Osteocyte (in vitro differentiated cells): ENCODE measurements around the gene LAMB1. TPM values are rescaled to one million over a fixed set of nuclear protein-coding genes. Genes with fewer than 3 reads are reported as not detected.

ENCODE experiments used
- DNase-seq: peaks from one replicate; pipeline ENCODE4 v3.0.0; 2021; ENCODE audit warnings: mixed read lengths; ENCODE audit not compliant: unreplicated experiment; ENCODE audit errors: extremely low spot score
- H3K27ac Mint-ChIP-seq: one replicate; pipeline ENCODE4 v1.8.0; 2021; ENCODE audit warnings: mild to moderate bottlenecking, mixed read lengths; ENCODE audit not compliant: unreplicated experiment
- H3K27me3 Mint-ChIP-seq: one replicate; pipeline ENCODE4 v1.8.0; 2021; ENCODE audit warnings: mixed read lengths; ENCODE audit not compliant: unreplicated experiment
- H3K36me3 Mint-ChIP-seq: one replicate; pipeline ENCODE4 v1.8.0; 2021; ENCODE audit warnings: mixed read lengths; ENCODE audit not compliant: unreplicated experiment
- H3K4me1 Mint-ChIP-seq: one replicate; pipeline ENCODE4 v1.8.0; 2021; ENCODE audit warnings: mixed read lengths; ENCODE audit not compliant: unreplicated experiment
- H3K4me3 Mint-ChIP-seq: one replicate; pipeline ENCODE4 v1.8.0; 2021; ENCODE audit warnings: mild to moderate bottlenecking, moderate library complexity, mixed read lengths; ENCODE audit not compliant: unreplicated experiment
- H3K9me3 Mint-ChIP-seq: one replicate; pipeline ENCODE4 v1.8.0; 2021; ENCODE audit warnings: mixed read lengths; ENCODE audit not compliant: unreplicated experiment
- total RNA-seq: library from RNA; stranded (reverse); gene quantifications from 2 replicates; pipeline ENCODE4 v1.2.1, GENCODE V29; 2021
- TF ChIP-seq, protein P1 (sequence below): fragments of 200-600 bp; sonication (generic); IDR thresholded peaks from 2 replicates; pipeline ENCODE4 v1.5.0; 2021; ENCODE audit warnings: antibody characterized with exemption, mild to moderate bottlenecking, moderate library complexity

LAMB1 gene
- total RNA-seq, 1 donor from 2014 or later, result 1,014 TPM

DNA sequence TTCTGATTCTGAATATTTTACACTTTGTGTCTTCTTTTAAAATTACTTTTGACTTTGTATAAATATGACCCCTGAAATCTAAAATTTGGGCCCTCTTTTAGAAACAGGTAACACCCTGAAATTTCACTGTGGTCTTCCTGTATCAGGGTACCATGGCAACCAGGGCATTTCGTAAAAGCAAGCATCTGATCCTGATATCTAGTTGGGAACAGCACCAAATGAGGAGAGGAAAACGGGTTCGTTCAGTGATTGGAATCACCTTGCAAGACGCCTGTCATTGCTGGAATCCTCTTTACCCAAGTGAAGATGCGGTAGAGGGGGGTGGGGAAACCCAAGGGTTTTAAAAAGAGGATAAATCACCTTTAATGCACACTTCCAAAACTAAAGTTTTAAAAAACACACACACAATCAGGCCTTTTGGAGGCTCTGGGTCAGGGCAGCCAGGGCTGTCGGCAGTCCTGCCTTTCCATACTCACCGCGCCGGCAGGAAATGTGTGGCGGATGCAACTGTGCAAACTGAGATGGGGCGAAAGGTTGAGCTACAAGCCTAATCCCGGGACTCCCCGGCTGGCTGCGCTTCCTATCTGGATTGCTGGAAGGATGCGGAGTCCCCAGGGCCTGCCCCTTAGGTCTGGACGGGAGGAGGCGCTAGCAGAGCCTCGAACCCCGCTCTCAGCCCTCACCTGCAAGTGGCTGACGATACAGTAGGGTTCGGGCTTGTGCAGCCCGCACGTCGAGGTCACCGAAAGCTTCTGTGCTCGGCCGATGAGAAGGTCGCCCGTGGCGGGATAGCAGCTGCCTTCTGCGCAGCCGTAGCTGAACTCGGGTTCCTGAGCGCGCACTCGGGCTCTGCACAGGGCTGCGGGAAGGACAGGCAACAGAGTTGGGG, 1.8 kb downstream of the LAMB1 start:
- Mint-ChIP-seq H3K36me3 (peaks cover 45% of the 10 kb centered on the region), H3K4me1 (peaks cover 74% of the 10 kb centered on the region), H3K27me3 (no peaks in the 10 kb centered on the region), H3K27ac (peak overlapping the region; percentile 90), H3K9me3 (no peaks in the 10 kb centered on the region), H3K4me3 (peak overlapping the region; percentile 96)
- TF ChIP-seq, protein P1, sequence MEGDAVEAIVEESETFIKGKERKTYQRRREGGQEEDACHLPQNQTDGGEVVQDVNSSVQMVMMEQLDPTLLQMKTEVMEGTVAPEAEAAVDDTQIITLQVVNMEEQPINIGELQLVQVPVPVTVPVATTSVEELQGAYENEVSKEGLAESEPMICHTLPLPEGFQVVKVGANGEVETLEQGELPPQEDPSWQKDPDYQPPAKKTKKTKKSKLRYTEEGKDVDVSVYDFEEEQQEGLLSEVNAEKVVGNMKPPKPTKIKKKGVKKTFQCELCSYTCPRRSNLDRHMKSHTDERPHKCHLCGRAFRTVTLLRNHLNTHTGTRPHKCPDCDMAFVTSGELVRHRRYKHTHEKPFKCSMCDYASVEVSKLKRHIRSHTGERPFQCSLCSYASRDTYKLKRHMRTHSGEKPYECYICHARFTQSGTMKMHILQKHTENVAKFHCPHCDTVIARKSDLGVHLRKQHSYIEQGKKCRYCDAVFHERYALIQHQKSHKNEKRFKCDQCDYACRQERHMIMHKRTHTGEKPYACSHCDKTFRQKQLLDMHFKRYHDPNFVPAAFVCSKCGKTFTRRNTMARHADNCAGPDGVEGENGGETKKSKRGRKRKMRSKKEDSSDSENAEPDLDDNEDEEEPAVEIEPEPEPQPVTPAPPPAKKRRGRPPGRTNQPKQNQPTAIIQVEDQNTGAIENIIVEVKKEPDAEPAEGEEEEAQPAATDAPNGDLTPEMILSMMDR, result peak; percentile 29
- no peak for DNase-seq

DNA sequence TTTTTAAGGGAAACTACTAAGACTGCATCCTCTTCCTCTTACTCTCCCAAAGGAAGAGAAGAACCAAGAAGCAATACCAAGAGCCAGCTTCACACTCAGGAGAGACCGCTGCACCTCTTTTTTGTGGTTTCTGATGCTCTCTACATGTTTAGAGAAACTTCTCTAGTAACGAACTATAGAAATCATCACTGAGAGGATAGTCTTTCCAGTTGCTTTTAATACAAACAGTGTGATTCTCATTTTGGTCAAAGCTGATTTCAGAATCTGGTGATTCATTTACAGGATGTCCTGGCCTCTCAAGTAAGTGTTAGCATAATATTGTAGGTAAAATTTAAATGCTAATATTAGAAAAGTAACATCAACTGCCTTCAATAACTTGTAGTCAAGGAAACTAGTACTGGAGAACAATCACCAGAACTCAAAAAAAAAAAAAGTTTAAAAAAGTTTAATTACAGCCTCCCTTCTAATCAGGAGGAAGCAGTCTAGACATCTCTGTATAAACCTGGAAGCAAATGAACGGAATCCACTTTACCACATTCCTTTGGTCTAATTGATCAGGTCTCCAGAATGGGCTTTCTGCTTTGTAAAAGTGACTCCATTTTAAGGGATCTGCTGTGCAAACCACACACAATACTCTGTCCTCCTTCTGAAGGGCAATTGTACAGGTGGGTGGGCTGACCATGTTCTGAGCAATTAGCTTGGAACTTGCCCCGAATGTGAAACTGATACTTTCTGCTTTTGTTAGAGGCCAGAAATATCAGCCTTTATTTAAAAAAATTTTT, 3.0 kb downstream of the LAMB1 start:
- Mint-ChIP-seq H3K27ac (peak overlapping the region; percentile 90), H3K9me3 (no peaks in the 10 kb centered on the region), H3K4me1 (peaks cover 83% of the 10 kb centered on the region), H3K27me3 (no peaks in the 10 kb centered on the region), H3K36me3 (peaks cover 45% of the 10 kb centered on the region), H3K4me3 (peak overlapping the region; percentile 96)
- DNase-seq, result no peak
- TF ChIP-seq, protein P1, result no peak

DNA sequence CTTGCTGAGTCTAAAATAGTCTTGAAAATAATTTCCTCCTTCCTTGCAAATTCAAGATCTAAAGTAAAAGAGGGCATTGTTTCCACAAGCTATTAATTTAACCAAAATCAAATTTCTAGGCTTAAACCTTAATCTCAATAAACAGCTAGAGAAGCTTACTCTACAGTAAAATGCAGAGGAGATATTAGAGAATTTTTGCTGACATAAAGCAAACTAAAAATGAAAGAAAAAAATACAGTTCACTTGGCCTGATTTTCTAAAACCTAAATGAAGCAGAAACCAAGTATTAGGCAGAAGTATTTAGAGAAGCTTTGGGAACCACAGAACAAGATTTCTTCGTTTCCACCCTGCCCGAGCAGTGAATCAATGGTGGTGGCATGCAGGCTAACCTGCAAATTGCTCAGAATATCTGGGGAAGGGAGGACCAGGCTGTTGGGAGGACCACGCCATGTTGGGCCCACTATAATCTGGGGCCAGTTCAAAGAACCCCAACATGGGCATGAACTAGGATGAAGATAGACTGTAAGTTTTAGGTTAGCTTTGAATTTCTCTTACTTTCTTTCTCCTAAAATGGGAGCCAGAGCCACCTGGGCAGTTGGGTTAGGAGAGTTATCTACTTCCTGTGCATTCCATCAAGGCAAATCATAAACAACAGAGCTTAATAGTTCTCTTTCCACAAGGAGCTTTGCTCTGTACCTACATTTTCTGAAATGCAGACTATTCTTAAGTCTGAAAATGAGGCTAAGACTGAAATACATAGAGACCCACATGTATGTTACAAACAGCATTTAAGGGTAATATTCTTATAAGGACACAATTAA, 4.1 kb downstream of the LAMB1 start:
- H3K27ac Mint-ChIP-seq, result peak overlapping the region; percentile 90
- peaks cover 83% of the 10 kb centered on the region for H3K4me1 Mint-ChIP-seq
- TF ChIP-seq, protein P1, result no peak
- H3K4me3 Mint-ChIP-seq, result peak overlapping the region; percentile 96
- peaks cover 56% of the 10 kb centered on the region for H3K36me3 Mint-ChIP-seq
- no peaks in the 10 kb centered on the region for H3K27me3 Mint-ChIP-seq
- H3K9me3 Mint-ChIP-seq, result no peaks in the 10 kb centered on the region
- no peak for DNase-seq

DNA sequence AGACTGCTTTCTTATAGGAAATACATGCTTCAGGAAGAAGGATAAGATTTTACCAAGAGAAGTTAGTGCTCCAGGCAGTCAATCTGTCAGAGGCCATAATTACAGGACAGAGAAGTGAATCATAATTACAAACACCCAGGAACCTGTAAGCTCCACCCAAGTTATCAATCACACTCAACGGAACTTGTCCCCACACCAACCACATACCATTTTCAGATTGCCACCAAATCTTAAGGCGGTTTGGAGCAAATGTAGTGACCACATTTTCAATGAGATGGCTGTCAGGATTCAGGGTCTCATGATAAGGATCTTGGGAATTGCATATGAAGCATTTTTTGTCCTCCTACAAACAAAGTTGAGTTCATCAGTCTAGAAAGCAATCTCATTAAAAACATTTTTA, 4.8 kb downstream of the LAMB1 start:
- no peaks in the 10 kb centered on the region for H3K9me3 Mint-ChIP-seq
- DNase-seq, result no peak
- TF ChIP-seq, protein P1, result no peak
- H3K36me3 Mint-ChIP-seq, result peaks cover 63% of the 10 kb centered on the region
- H3K4me1 Mint-ChIP-seq, result peaks cover 84% of the 10 kb centered on the region
- peak overlapping the region; percentile 90 for H3K27ac Mint-ChIP-seq
- no peaks in the 10 kb centered on the region for H3K27me3 Mint-ChIP-seq
- peak overlapping the region; percentile 96 for H3K4me3 Mint-ChIP-seq
